Nephron progenitor cell (in vitro differentiated cells): Measurements from ENCODE around the gene PKP1.

Source experiments
- DNase-seq: peaks from one replicate; pipeline ENCODE4 v3.0.0; 2021
- H3K27ac Mint-ChIP-seq: 2 replicates; pipeline ENCODE4 v1.8.0; 2021; ENCODE audit warnings: mild to moderate bottlenecking, moderate library complexity, mixed read lengths
- H3K27me3 Mint-ChIP-seq: 2 replicates; pipeline ENCODE4 v1.8.0; 2021; ENCODE audit warnings: mild to moderate bottlenecking, low read depth, mixed read lengths; ENCODE audit not compliant: poor library complexity
- H3K36me3 Mint-ChIP-seq: 2 replicates; pipeline ENCODE4 v1.8.0; 2021; ENCODE audit warnings: low read depth, mixed read lengths
- H3K4me1 Mint-ChIP-seq: 2 replicates; pipeline ENCODE4 v1.8.0; 2021; ENCODE audit warnings: mixed read lengths
- H3K4me3 Mint-ChIP-seq: 2 replicates; pipeline ENCODE4 v1.8.0; 2021; ENCODE audit warnings: mild to moderate bottlenecking, moderate library complexity, mixed read lengths
- H3K9me3 Mint-ChIP-seq: 2 replicates; pipeline ENCODE4 v1.8.0; 2021; ENCODE audit warnings: mild to moderate bottlenecking, moderate library complexity, mixed read lengths
- CTCF ChIP-seq: fragments of 200-600 bp; sonication (generic); IDR thresholded peaks from 2 replicates; pipeline ENCODE4 v1.5.0; 2021; ENCODE audit warnings: antibody characterized with exemption

The PKP1 gene

GRCh38 chr1:201259476-201260235, 23.6 kb upstream of the PKP1 start:
- TF ChIP-seq CTCF = no peak
- H3K27ac Mint-ChIP-seq = no peak overlapping the region
- peaks cover 20% of the 10 kb centered on the region for H3K4me1 Mint-ChIP-seq
- H3K36me3 Mint-ChIP-seq = no peaks in the 10 kb centered on the region
- H3K9me3 Mint-ChIP-seq = no peaks in the 10 kb centered on the region
- peaks cover 33% of the 10 kb centered on the region for H3K27me3 Mint-ChIP-seq
- no peak overlapping the region for H3K4me3 Mint-ChIP-seq
- no peak for DNase-seq

- no peak for DNase-seq
- Mint-ChIP-seq H3K9me3 (no peaks in the 10 kb centered on the region), H3K36me3 (no peaks in the 10 kb centered on the region), H3K4me1 (peaks cover 22% of the 10 kb centered on the region), H3K27ac (no peak overlapping the region), H3K4me3 (peak overlapping the region; percentile 41), H3K27me3 (peaks cover 37% of the 10 kb centered on the region)
- no peak for TF ChIP-seq CTCF
These were observed 23.1 kb upstream of the PKP1 start for GRCh38 chr1:201260236-201260590.

GRCh38 chr1:201260648-201261311, 22.5 kb upstream of the PKP1 start:
- no peak for DNase-seq
- no peaks in the 10 kb centered on the region for H3K9me3 Mint-ChIP-seq
- no peak for TF ChIP-seq CTCF
- H3K4me1 Mint-ChIP-seq = peaks cover 22% of the 10 kb centered on the region
- H3K27me3 Mint-ChIP-seq = peaks cover 42% of the 10 kb centered on the region
- H3K36me3 Mint-ChIP-seq = no peaks in the 10 kb centered on the region
- peak overlapping the region; percentile 41 for H3K4me3 Mint-ChIP-seq
- no peak overlapping the region for H3K27ac Mint-ChIP-seq

GRCh38 chr1:201261771-201262547, 21.3 kb upstream of the PKP1 start:
- Mint-ChIP-seq H3K4me3 (no peak overlapping the region), H3K4me1 (peaks cover 22% of the 10 kb centered on the region), H3K36me3 (no peaks in the 10 kb centered on the region), H3K9me3 (no peaks in the 10 kb centered on the region), H3K27me3 (peaks cover 51% of the 10 kb centered on the region), H3K27ac (no peak overlapping the region)
- DNase-seq = no peak
- TF ChIP-seq CTCF = no peak

- H3K9me3 Mint-ChIP-seq = no peaks in the 10 kb centered on the region
- peaks cover 51% of the 10 kb centered on the region for H3K27me3 Mint-ChIP-seq
- no peaks in the 10 kb centered on the region for H3K36me3 Mint-ChIP-seq
- no peak overlapping the region for H3K4me3 Mint-ChIP-seq
- H3K27ac Mint-ChIP-seq = no peak overlapping the region
- peaks cover 26% of the 10 kb centered on the region for H3K4me1 Mint-ChIP-seq
- DNase-seq = no peak
- TF ChIP-seq CTCF = no peak
These were observed 20.2 kb upstream of the PKP1 start for GRCh38 chr1:201262963-201263608.
